GM12878 (cell line): ENCODE data around the gene NBDY. TPM values are rescaled to one million over a fixed set of nuclear protein-coding genes. Genes with fewer than 3 reads are reported as not detected.
"Not testable (repeated sequence)": the region's sequence is repeated elsewhere in the genome, so short reads cannot be mapped to it uniquely, and the experiment has no call there.

Experiments used
- ATAC-seq: fragments of 200-7000 bp; cut with Tn5 transposase; 3 replicates; pipeline ENCODE4 v1.9.1; 2020; ENCODE audit warnings: mild to moderate bottlenecking, moderate library complexity
- BruUV-seq: library from RNA; stranded (reverse); fragments of 400-500 nt; replicated peaks from 2 replicates; lab custom pipeline; 2021; lab: Mats Ljungman, UMichigan
- CTCF ChIA-PET: fragments of 300-600 bp; sonication (Branson Sonifier 250); formaldehyde crosslinking; extraction: SDS; loops from one replicate; lab custom pipeline; 2021; ENCODE audit warnings: inconsistent platforms; lab: Yijun Ruan, JAX
- POLR2A ChIA-PET: fragments of 350-600 bp; formaldehyde crosslinking; extraction: SDS; loops from one replicate; lab custom pipeline; 2021; ENCODE audit warnings: inconsistent platforms; lab: Charles Lee
- RAD21 ChIA-PET: fragments of 300-600 bp; sonication (Branson Sonifier 250); formaldehyde crosslinking; loops from one replicate; lab custom pipeline; 2023; ENCODE audit warnings: antibody characterized with exemption; ENCODE audit not compliant: unreplicated experiment; lab: Charles Lee
- SMC1A ChIA-PET: fragments of 300-600 bp; sonication (Branson Sonifier 250); formaldehyde crosslinking; loops from one replicate; lab custom pipeline; 2023; ENCODE audit not compliant: unreplicated experiment, uncharacterized antibody; lab: Charles Lee
- DNase-seq: peaks from one replicate; pipeline ENCODE4 v3.0.0-alpha.2; 2011; ENCODE audit warnings: low read depth, low spot score
- FAIRE-seq: peaks from 3 replicates; lab custom pipeline; 2011; peaks lifted over from hg19 to GRCh38; lab: Jason Lieb, UNC
- H2AFZ ChIP-seq: 2 replicates; pipeline ENCODE4 v1.6.0; 2011; ENCODE audit warnings: low read depth, low read length, control low read depth; ENCODE audit not compliant: control insufficient read depth
- H3K27ac ChIP-seq: 2 replicates; pipeline ENCODE4 v1.5.1; 2011; ENCODE audit warnings: control low read depth; ENCODE audit not compliant: control insufficient read depth, insufficient read depth
- H3K27me3 ChIP-seq, 2 experiments: replicated peaks in 1 of 2; 2 replicates each; pipeline versions ENCODE4 v1.6.0 to v1.6.1; 2011; ENCODE audit warnings: low read length in 1 of 2; ENCODE audit not compliant: control insufficient read depth in 2 of 2, insufficient read depth in 2 of 2
- H3K36me3 ChIP-seq, 2 experiments: 2 replicates each; pipeline ENCODE4 v1.5.1; 2011; ENCODE audit warnings: low read length in 1 of 2; ENCODE audit not compliant: control insufficient read depth in 2 of 2, insufficient read depth in 2 of 2
- H3K4me1 ChIP-seq: 2 replicates; pipeline ENCODE4 v1.6.1; 2011; ENCODE audit warnings: mild to moderate bottlenecking, low read length, moderate library complexity, mixed read lengths; ENCODE audit not compliant: control insufficient read depth, insufficient read depth
- H3K4me2 ChIP-seq: 2 replicates; pipeline ENCODE4 v1.6.0; 2011; ENCODE audit warnings: control low read depth; ENCODE audit not compliant: control insufficient read depth, insufficient read depth
- H3K4me3 ChIP-seq: fragments of 200-600 bp; sonication (generic); 2 replicates; pipeline ENCODE4 v1.5.1; 2016
- H3K79me2 ChIP-seq: 2 replicates; pipeline ENCODE4 v1.6.0; 2011; ENCODE audit warnings: low read length; ENCODE audit not compliant: control insufficient read depth, insufficient read depth
- H3K9ac ChIP-seq: 2 replicates; pipeline ENCODE4 v1.8.0; 2011; ENCODE audit warnings: low read length, control low read depth, mixed read lengths; ENCODE audit not compliant: control insufficient read depth, insufficient read depth
- H3K9me3 ChIP-seq: replicated peaks from 3 replicates; pipeline ENCODE4 v1.5.1; 2011; ENCODE audit warnings: mild to moderate bottlenecking, low read length; ENCODE audit not compliant: control insufficient read depth, insufficient read depth
- H4K20me1 ChIP-seq: 2 replicates; pipeline ENCODE4 v1.6.0; 2011; ENCODE audit not compliant: control insufficient read depth, insufficient read depth
- WGBS: methylation state at CpG from one replicate; pipeline ENCODE4 v1.1.6; 2016; ENCODE audit warnings: low lambda C conversion rate; ENCODE audit not compliant: insufficient replicate concordance, insufficient coverage; ENCODE audit errors: missing lambda C conversion rate; 5-methylcytosine and 5-hydroxymethylcytosine counted together
- in situ Hi-C: fragments of 300-500 bp; cut with MboI; formaldehyde crosslinking; loops from 9 replicates; pipeline ENCODE4 v1.14.3; 2018; ENCODE audit warnings: mixed read lengths
- intact Hi-C: fragments of 100-400 bp; cut with micrococcal nuclease; formaldehyde crosslinking; loops from one replicate; pipeline ENCODE4 v1.14.2; 2022; ENCODE audit not compliant: unreplicated experiment
- polyA plus RNA-seq, 11 experiments: library from polyadenylated mRNA; depleted of rRNA in 4 of 11; unstranded in 6 of 11; stranded (reverse) in 5 of 11; fragments of >200 nt; fragmentation: Nextera tagmentation in 4 of 11; fragmentation: Illumina TruSeq in 1 of 11; extraction: Ambion mirVana in 4 of 11; extraction: Trizol in 1 of 11; gene quantifications; 1 replicate in 1 of 11; 2 replicates in 10 of 11; pipeline versions ENCODE4 v1.2.1 to v1.2.3, GENCODE V29; 2011 to 2016; ENCODE audit warnings: inconsistent platforms in 2 of 11, missing spikeins in 2 of 11, low read depth in 1 of 11
- total RNA-seq, 4 experiments: library from RNA; depleted of rRNA in 3 of 4; stranded (reverse); fragments of >200 nt in 3 of 4; fragmentation: Illumina TruSeq in 1 of 4; extraction: Trizol in 1 of 4; gene quantifications; 2 replicates each; pipeline versions ENCODE4 v1.2.1 to v1.2.3, GENCODE V29; 2013 to 2021

NBDY gene
- total and polyA plus RNA-seq, 10 of the 15 experiments (the other 5 are each of a cell fraction or from before 2014, with no cell fraction given), result 10.8 to 122 (median 61.5) TPM

DNA sequence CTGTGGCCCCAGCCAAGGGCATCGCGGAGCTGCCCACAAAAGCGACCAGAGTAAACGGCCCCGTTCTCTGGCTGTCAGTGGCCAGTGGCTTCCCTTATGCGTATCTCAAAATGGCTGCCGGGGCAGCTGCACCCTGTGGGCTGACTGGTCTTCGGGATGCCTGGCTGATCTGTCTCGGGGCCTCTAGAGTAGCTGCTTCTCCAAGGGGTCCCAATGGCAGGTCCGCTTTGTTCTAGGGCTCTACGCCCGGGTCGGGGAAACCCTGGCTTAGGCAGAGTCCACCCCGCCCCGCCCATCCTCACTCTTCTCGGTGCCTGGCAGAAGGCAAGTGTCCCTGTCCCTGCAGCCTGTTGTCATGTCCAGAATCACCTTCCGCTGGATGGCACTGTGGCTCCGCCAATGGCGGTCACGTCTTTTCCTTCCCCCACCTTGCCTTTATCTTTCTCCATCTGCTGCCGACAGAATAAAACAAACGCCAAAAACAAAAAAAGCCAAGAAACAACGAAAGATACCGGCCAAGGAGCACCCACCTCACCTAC lies 44.5 kb downstream of the NBDY start:
- SMC1A ChIA-PET, H3K4me2 ChIP-seq, BruUV-seq, CTCF ChIA-PET, FAIRE-seq, RAD21 ChIA-PET, H3K9ac ChIP-seq, H3K36me3 ChIP-seq, H3K4me1 ChIP-seq, POLR2A ChIA-PET, H3K9me3 ChIP-seq, H3K27me3 ChIP-seq, in situ Hi-C loops, H4K20me1 ChIP-seq, H3K4me3 ChIP-seq, H3K27ac ChIP-seq, H2AFZ ChIP-seq, intact Hi-C loops, H3K79me2 ChIP-seq, DNase-seq: not testable (repeated sequence)
- ATAC-seq, result peak; percentile 67
- no CpG with 5 or more reads among the region's 24 CpGs for WGBS

- RAD21 ChIA-PET, H2AFZ ChIP-seq, H3K4me3 ChIP-seq, H3K4me2 ChIP-seq, CTCF ChIA-PET, H3K27ac ChIP-seq, H3K36me3 ChIP-seq, H3K9me3 ChIP-seq, H3K27me3 ChIP-seq, SMC1A ChIA-PET, H4K20me1 ChIP-seq, H3K9ac ChIP-seq, DNase-seq, POLR2A ChIA-PET, intact Hi-C loops, FAIRE-seq, in situ Hi-C loops, H3K79me2 ChIP-seq: not testable (repeated sequence)
- no CpG with 5 or more reads among the region's 32 CpGs for WGBS
- TSS peak; percentile 77 for BruUV-seq
- ATAC-seq, result peak; percentile 72
- peaks cover 17% of the 10 kb centered on the region for H3K4me1 ChIP-seq
Measured at GRCh38 chrX:56778099-56778923, 49.3 kb downstream of the NBDY start.

GRCh38 chrX:56778924-56779468 lies 50.0 kb downstream of the NBDY start:
- RAD21 ChIA-PET, H3K27ac ChIP-seq, SMC1A ChIA-PET, H3K79me2 ChIP-seq, H3K36me3 ChIP-seq, H3K4me2 ChIP-seq, H3K9ac ChIP-seq, H4K20me1 ChIP-seq, H3K27me3 ChIP-seq, CTCF ChIA-PET, in situ Hi-C loops, FAIRE-seq, POLR2A ChIA-PET, H2AFZ ChIP-seq, H3K9me3 ChIP-seq, H3K4me3 ChIP-seq, DNase-seq, intact Hi-C loops: not testable (repeated sequence)
- no CpG with 5 or more reads among the region's 24 CpGs for WGBS
- BruUV-seq, result TSS peak; percentile 40
- peak; percentile 73 for ATAC-seq
- peaks cover 17% of the 10 kb centered on the region for H3K4me1 ChIP-seq
